Activated naive CD4-positive, alpha-beta T cell treated with anti-CD3 and anti-CD28 coated beads, Interleukin-2, amount 50 U/mL, for 24 hours (primary cell): ENCODE results near the gene METRNL.
A peak's percentile ranks its signal among the peaks of the same experiment; 100 is the strongest.
"Not testable (repeated sequence)": the region's sequence is repeated elsewhere in the genome, so short reads cannot be mapped to it uniquely, and the experiment has no call there.

Source experiments
- H3K27ac Mint-ChIP-seq: one replicate; pipeline ENCODE4 v1.8.0; 2021; ENCODE audit warnings: mild to moderate bottlenecking, mixed read lengths
- H3K27me3 Mint-ChIP-seq: one replicate; pipeline ENCODE4 v1.8.0; 2021; ENCODE audit warnings: mixed read lengths
- H3K36me3 Mint-ChIP-seq: one replicate; pipeline ENCODE4 v1.8.0; 2021; ENCODE audit warnings: mixed read lengths
- H3K4me1 Mint-ChIP-seq: one replicate; pipeline ENCODE4 v1.8.0; 2021; ENCODE audit warnings: mixed read lengths
- H3K4me3 Mint-ChIP-seq: one replicate; pipeline ENCODE4 v1.8.0; 2021; ENCODE audit warnings: mild to moderate bottlenecking, mixed read lengths
- H3K9me3 Mint-ChIP-seq: one replicate; pipeline ENCODE4 v1.8.0; 2021; ENCODE audit warnings: mixed read lengths

METRNL gene, protein sequence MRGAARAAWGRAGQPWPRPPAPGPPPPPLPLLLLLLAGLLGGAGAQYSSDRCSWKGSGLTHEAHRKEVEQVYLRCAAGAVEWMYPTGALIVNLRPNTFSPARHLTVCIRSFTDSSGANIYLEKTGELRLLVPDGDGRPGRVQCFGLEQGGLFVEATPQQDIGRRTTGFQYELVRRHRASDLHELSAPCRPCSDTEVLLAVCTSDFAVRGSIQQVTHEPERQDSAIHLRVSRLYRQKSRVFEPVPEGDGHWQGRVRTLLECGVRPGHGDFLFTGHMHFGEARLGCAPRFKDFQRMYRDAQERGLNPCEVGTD

DNA sequence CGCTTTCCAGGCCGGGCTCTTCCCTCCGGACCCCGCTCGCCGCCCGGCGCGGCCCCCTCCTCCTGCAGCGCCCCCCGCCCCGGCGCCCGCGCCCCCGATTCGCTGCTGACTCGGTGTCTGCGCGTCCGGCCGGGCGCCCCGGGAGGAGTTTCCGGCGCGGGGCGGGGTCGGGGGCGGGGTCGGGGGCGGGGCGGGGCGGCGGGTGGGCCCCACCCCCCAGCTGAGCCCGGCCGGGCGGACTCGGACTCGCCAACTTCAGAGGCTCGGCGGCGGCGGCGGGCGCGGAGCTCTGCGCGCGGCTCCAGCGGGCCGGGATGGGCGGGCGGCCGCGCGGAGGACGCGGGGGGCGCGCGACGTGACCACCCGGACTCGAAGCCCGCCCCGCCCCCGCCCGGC is at the start of gene METRNL:
METRNL (plus strand) TSS at position 258 of the 396 bp plus-strand sequence. CDS start 207 bp downstream, outside the sequence.
- peaks cover 23% of the 10 kb centered on the region for H3K4me1 Mint-ChIP-seq

DNA sequence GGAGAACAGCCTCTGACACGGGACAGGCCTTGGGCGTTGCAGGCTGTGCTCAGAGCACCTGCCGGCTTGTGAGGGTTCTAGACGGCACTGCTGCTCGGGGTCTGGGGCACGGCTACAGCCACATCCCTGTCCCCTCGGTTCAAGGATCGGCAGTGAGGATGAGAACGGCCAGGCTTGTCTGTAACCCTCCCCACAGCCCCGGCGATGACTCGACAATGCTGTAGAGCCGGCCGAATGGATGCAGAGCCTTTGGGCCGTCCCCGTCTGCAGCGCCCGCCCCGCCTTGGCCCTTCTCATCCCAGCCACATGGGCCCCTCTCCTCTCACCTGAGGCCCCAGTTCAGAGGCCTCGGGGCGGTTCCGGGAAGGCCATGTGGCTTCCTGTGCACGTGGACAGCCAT is 49.0 kb upstream of the METRNL start:
- H3K27me3 Mint-ChIP-seq = no peaks in the 10 kb centered on the region
- peaks cover 14% of the 10 kb centered on the region for H3K4me1 Mint-ChIP-seq
- peaks cover 4% of the 10 kb centered on the region for H3K36me3 Mint-ChIP-seq
- H3K9me3 Mint-ChIP-seq = no peaks in the 10 kb centered on the region
- H3K27ac Mint-ChIP-seq = no peak overlapping the region
- no peak overlapping the region for H3K4me3 Mint-ChIP-seq

More for the DNA sequence above, at the start of gene METRNL:
- Mint-ChIP-seq H3K27ac (no peak within 1 kb of the TSS), H3K9me3 (no peaks in the 10 kb centered on the region), H3K36me3 (no peaks in the 10 kb centered on the region), H3K27me3 (peaks cover 7% of the 10 kb centered on the region), H3K4me3 (peak within 1 kb of the TSS; percentile 19)

DNA sequence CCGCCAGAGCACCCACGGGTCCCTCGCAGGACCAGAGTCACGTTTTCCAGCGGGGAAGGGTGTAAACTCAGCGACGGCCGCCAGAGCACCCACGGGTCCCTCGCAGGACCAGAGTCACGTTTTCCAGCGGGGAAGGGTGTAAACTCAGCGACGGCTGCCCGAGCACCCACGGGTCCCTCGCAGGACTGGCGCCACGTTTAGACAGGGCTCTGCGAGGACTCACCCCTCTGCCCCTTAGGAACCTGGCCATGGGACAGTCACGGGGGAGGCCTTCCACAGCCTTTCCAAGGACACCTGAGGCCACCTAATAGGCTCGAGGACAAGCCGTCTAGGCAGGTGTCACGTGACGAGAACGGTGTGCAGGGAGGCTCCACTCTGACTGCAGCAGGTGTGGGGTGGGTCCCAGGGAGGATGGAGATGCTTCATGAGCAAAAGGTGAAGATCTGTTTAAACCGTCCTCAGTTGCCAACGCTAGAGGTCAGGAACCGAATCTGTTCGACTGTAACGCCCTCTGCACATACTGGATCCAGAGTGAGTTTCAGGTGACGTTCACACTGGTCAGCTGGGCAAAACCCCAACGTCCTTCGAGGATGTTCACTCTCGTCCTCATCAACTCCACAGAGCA is 48.0 kb upstream of the METRNL start:
- H3K36me3 Mint-ChIP-seq = peaks cover 7% of the 10 kb centered on the region
- H3K4me1 Mint-ChIP-seq = peaks cover 4% of the 10 kb centered on the region
- H3K9me3 Mint-ChIP-seq = no peaks in the 10 kb centered on the region
- no peak overlapping the region for H3K4me3 Mint-ChIP-seq
- no peak overlapping the region for H3K27ac Mint-ChIP-seq
- H3K27me3 Mint-ChIP-seq = no peaks in the 10 kb centered on the region

DNA sequence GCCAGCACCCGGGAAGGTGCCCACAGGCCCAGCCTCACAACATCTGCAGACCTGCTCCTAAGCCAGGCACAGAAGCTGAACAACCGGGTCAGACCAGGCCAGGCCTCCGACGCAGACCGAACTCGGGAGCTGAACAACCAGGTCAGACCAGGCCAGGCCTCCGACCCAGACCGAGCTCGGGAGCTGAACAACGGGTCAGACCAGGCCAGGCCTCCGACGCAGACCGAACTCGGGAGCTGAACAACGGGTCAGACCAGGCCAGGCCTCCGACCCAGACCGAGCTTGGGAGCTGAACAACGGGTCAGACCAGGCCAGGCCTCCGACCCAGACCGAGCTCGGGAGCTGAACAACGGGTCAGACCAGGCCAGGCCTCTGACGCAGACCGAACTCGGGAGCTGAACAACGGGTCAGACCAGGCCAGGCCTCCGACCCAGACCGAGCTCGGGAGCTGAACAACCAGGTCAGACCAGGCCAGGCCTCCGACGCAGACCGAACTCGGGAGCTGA is 47.4 kb upstream of the METRNL start:
- not testable (repeated sequence) for H3K4me3 Mint-ChIP-seq, H3K9me3 Mint-ChIP-seq, H3K36me3 Mint-ChIP-seq, H3K27ac Mint-ChIP-seq, H3K27me3 Mint-ChIP-seq, H3K4me1 Mint-ChIP-seq

DNA sequence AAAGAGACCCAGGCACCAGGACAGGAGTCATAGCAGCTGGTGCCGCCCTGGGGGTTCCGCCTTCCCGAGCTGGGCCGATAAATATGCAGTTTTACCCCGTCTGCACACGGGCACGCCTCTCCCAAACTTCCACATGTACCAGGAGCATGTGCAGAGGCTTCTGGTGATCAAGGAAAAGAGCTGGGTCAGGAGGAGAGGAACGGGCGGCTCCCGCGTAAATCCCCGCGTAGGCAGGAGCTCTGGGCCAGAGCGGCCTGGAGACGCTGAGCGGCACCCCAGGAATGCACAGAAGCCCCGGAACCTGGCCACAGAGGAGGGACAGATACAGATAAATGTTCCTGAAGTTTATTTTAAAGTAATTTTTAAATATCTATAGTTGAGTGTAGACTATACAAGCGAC is 46.6 kb upstream of the METRNL start:
- Mint-ChIP-seq H3K4me1 (no peaks in the 10 kb centered on the region), H3K27me3 (no peaks in the 10 kb centered on the region), H3K36me3 (peaks cover 8% of the 10 kb centered on the region), H3K9me3 (no peaks in the 10 kb centered on the region), H3K27ac (no peak overlapping the region), H3K4me3 (no peak overlapping the region)

DNA sequence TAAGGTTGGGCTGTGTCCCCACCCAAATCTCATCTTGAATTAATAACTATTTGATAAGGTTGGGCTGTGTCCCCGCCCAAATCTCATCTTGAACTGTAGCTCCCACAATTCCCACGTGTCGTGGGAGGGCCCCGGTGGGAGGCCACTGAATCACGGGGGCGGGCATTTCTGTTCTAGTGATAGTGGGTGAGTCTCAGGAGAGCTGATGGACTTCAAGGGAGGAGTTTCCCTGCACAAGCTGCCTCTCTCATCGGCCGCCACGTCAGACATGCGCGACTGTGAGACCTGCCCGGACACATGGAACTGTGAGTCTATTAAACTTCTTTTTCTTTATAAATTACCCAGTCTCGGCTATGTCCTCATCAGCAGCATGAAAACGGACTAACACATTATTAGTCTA is 44.9 kb upstream of the METRNL start:
- Mint-ChIP-seq H3K27me3 (no peaks in the 10 kb centered on the region), H3K9me3 (no peaks in the 10 kb centered on the region), H3K27ac (no peak overlapping the region), H3K4me1 (no peaks in the 10 kb centered on the region), H3K36me3 (peaks cover 13% of the 10 kb centered on the region), H3K4me3 (no peak overlapping the region)

DNA sequence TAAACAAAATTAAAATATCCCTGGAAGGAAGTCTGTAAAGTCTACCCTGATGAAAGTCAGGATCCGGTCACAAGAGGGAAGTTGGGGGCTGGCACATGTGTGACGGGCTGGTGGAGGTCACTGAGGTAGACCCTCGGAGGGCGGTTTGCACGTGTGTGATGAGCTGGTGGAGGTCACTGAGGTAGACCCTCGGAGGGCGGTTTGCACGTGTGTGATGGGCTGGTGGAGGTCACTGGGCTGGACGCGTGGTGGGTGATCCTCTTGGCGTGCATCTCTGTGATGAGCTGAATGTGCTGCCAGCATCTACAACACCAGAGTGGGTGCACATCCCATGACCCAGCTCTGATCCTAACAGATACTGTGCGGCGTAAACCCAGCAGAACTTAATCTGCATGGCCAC is 43.7 kb upstream of the METRNL start:
- H3K9me3 Mint-ChIP-seq = no peaks in the 10 kb centered on the region
- peaks cover 15% of the 10 kb centered on the region for H3K36me3 Mint-ChIP-seq
- H3K4me3 Mint-ChIP-seq = no peak overlapping the region
- H3K27ac Mint-ChIP-seq = no peak overlapping the region
- H3K4me1 Mint-ChIP-seq = no peaks in the 10 kb centered on the region
- H3K27me3 Mint-ChIP-seq = no peaks in the 10 kb centered on the region

DNA sequence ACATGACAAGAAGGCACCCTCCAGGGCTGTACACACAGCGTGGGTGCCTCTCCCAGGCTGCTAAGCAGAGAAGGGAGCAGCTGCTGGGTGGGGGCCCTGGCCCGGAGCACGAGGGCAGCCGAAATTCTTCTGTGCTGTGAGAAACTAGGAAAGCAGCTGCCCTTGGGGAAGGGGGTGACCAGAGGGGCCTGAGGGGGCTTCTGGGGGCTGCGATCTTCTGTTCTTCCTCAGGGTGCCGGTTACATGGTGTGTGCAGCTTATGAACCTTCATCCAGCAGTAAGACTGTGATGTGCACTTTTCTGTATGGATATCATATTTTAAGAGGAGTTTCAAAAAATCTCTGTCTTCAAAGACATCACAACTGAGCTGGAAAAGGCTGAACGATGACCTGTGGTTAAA is 43.2 kb upstream of the METRNL start:
- Mint-ChIP-seq H3K36me3 (peaks cover 18% of the 10 kb centered on the region), H3K27me3 (no peaks in the 10 kb centered on the region), H3K27ac (no peak overlapping the region)

DNA sequence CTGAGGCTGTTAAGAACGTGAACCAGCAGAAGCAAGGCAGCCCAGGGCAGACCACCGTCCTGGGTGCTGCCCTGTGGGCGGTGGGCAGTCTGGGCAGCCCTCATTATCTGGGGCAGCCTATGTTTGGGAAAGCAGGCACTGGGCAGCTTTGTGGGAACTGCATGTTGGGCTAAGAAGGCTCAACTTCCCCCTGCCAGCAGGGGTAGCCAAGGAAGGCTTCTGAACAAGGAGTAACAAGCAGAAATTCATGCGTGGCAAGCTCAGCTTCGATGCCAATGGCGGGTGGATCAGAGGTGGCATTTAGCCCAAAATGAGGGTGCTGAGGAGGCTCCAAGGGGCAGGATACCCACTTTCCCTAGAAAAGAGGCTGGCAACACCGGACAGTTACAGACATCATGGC is 42.7 kb upstream of the METRNL start:
- Mint-ChIP-seq H3K4me3 (no peak overlapping the region), H3K27ac (no peak overlapping the region), H3K27me3 (no peaks in the 10 kb centered on the region), H3K9me3 (peaks cover 4% of the 10 kb centered on the region), H3K4me1 (no peaks in the 10 kb centered on the region), H3K36me3 (peaks cover 23% of the 10 kb centered on the region)

More for the DNA sequence above, 43.2 kb upstream of the METRNL start:
- H3K4me3 Mint-ChIP-seq = no peak overlapping the region
- peaks cover 3% of the 10 kb centered on the region for H3K9me3 Mint-ChIP-seq
- H3K4me1 Mint-ChIP-seq = no peaks in the 10 kb centered on the region

DNA sequence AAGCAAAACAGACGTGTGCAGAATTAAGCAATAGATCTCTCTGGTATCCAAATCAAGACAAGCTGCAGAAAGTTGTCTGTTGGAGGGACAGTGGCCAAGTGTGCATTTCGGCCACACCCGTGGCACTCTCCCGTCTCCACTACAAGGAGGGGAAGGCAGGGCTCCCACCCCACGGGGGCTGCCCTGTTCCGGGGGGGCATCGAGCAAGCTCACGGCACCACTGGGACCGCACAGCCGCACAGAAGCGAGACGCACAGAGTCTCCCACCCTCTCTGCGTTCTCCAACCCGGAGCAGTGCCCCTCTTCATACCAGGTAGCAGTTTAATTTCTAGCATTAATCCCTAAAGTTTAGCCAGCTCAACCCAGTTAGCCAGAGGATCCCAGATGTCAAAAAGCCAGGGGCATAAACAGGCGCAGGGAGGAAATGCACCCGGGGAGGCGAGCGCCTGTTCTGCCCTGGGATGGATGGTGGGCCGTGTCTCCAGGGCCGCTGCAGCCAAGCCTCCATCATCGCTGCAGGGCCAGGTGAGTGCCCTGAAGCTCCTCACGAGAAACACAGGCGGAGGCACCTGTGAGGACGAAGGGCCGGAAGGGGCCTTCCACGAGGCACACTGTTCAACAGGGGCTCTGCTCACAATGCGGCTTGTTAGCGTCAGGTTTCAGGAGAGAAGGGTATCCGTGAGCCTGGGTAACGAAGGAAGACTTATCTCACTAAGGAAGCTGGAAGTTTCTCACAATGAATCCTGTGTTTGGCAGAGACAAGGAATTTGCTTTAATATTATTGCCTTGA is 42.1 kb upstream of the METRNL start:
- Mint-ChIP-seq H3K9me3 (peaks cover 6% of the 10 kb centered on the region), H3K4me3 (no peak overlapping the region), H3K4me1 (no peaks in the 10 kb centered on the region), H3K36me3 (peaks cover 27% of the 10 kb centered on the region), H3K27me3 (no peaks in the 10 kb centered on the region), H3K27ac (no peak overlapping the region)

DNA sequence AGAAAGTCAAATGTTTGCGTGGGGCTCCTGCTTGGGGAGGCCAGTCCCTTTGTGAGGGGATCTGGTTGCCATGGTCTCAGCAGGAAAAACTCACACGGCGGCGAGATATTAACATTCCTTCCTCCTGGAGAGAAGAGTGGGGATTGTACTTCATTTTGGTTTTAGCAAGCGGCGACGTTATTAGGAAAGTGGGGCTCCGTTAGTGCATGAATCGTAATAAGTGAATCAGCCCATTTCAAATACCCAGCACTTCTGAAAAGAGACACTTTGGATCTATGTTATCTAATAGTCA is 41.6 kb upstream of the METRNL start:
- Mint-ChIP-seq H3K27ac (no peak overlapping the region), H3K27me3 (no peaks in the 10 kb centered on the region), H3K36me3 (peaks cover 33% of the 10 kb centered on the region), H3K4me3 (no peak overlapping the region), H3K9me3 (peaks cover 11% of the 10 kb centered on the region), H3K4me1 (no peaks in the 10 kb centered on the region)

DNA sequence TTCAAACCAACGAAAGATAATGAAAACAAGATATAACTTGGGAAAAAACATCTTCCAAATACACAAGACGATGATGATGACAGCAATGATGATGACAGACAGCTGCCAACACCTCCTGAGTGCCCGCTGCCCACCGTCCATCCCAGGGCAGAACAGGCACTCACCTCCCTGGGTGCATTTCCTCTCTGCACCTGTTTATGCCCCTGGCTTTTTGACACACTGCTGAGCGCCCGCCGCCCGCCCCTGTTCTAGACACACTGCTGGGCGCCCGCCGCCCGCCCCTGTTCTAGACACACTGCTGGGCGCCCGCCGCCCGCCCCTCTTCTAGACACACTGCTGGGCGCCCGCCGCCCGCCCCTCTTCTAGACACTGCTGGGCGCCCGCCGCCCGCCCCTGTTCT is 40.4 kb upstream of the METRNL start:
- Mint-ChIP-seq H3K9me3 (peaks cover 12% of the 10 kb centered on the region), H3K36me3 (peaks cover 40% of the 10 kb centered on the region)
- H3K4me1 Mint-ChIP-seq, H3K27me3 Mint-ChIP-seq, H3K27ac Mint-ChIP-seq, H3K4me3 Mint-ChIP-seq: not testable (repeated sequence)

DNA sequence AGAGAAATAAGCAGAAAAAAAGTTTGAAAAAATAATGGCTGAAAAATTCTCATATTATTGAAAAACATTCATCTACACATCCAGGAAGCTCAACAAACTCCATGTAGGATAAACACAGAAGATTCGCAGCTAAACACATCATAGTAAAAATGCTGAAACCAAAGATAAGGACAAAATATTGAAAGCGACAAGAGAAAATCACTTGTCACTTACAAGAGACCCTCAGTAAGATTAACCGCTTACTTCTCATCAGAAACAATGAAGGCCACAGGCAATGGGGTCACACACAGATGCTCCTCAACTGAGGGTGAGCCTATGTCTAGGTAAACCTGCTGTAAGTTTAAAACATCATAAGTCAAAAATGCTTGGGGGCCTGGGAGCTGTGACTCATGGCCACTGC is 38.1 kb upstream of the METRNL start:
- H3K27ac Mint-ChIP-seq = no peak overlapping the region
- peaks cover 40% of the 10 kb centered on the region for H3K36me3 Mint-ChIP-seq
- H3K27me3 Mint-ChIP-seq = no peaks in the 10 kb centered on the region
- H3K4me3 Mint-ChIP-seq = peak overlapping the region; percentile 15
- H3K9me3 Mint-ChIP-seq = peaks cover 12% of the 10 kb centered on the region
- peaks cover 9% of the 10 kb centered on the region for H3K4me1 Mint-ChIP-seq

DNA sequence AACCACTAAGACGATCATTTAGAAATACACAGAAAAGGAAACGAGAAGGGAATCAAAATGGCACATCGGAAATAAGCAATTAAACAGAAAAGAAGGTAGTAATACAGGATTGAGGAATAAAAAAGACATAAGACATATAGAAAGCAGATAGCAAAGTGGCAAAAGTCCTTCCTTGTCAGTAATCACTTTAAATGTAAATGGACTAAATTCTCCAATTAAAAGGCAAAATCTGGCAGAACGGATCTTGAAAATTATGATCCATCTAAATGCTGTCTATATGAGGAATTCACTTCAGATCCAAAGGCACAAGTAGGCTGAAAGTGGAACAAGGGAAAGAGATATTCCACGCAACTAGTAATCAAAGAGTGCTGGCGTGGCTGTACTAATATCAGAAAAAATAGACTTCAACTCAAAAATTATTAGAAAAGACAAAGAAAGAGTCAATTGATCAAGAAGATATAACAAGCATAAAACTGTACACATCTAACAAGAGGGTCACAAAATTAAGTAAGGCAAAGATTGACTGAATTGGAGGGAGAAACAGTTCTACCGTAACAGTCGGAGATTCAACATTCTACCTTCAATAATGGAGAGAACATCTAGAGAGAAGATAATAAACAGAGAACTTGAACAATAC is 36.8 kb upstream of the METRNL start:
- Mint-ChIP-seq H3K27ac (no peak overlapping the region), H3K27me3 (no peaks in the 10 kb centered on the region), H3K4me1 (peaks cover 12% of the 10 kb centered on the region), H3K9me3 (peaks cover 12% of the 10 kb centered on the region), H3K4me3 (no peak overlapping the region), H3K36me3 (peaks cover 43% of the 10 kb centered on the region)

DNA sequence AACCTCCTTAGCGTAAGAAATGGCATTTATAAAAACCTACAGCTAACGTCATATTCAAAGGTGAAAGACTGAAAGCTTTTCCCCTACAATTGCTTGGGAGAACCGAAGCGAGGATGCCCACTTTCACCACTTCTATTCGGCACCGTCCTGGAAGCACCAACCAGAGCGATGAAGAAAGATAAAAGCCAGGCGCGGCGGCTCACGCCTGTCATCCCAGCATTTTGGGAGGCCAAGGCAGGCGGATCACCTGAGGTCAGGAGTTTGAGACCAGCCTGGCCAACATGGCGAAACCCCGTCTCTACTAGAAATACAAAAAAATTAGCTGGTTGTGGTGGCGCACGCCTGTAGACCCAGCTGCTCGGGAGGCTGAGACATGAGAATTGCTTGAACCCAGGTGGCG is 34.9 kb upstream of the METRNL start:
- not testable (repeated sequence) for H3K4me3 Mint-ChIP-seq, H3K27ac Mint-ChIP-seq, H3K27me3 Mint-ChIP-seq
- peaks cover 12% of the 10 kb centered on the region for H3K9me3 Mint-ChIP-seq
- H3K4me1 Mint-ChIP-seq = peaks cover 27% of the 10 kb centered on the region
- peaks cover 39% of the 10 kb centered on the region for H3K36me3 Mint-ChIP-seq
